VCaP (cell line): ENCODE measurements around the gene TMEM252.

Source experiments
- H3K27ac ChIP-seq: fragments of 450-650 bp; 2 replicates; pipeline ENCODE4 v1.5.1; 2017
- CTCF ChIP-seq: fragments of 450-650 bp; conservative IDR thresholded peaks from 2 replicates; pipeline ENCODE4 v1.5.1; 2017; ENCODE audit warnings: mild to moderate bottlenecking, moderate library complexity

The TMEM252 gene

GRCh38 chr9:68537616-68537880 lies 3.1 kb downstream of the TMEM252 start:
- TF ChIP-seq CTCF, result no peak
- H3K27ac ChIP-seq, result no peak overlapping the region

GRCh38 chr9:68536876-68537615 lies 3.6 kb downstream of the TMEM252 start:
- no peak for TF ChIP-seq CTCF
- H3K27ac ChIP-seq, result no peak overlapping the region

- no peak for TF ChIP-seq CTCF
- H3K27ac ChIP-seq, result no peak overlapping the region
Measured at GRCh38 chr9:68533678-68534077, 7.0 kb downstream of the TMEM252 start.

GRCh38 chr9:68532131-68532530 lies 8.6 kb downstream of the TMEM252 start:
- no peak for TF ChIP-seq CTCF

GRCh38 chr9:68530618-68531017 lies 10.1 kb downstream of the TMEM252 start:
- H3K27ac ChIP-seq, result no peak overlapping the region
- no peak for TF ChIP-seq CTCF

More at GRCh38 chr9:68532131-68532530, 8.6 kb downstream of the TMEM252 start:
- H3K27ac ChIP-seq, result no peak overlapping the region

GRCh38 chr9:68523367-68523936 lies 17.2 kb downstream of the TMEM252 start:
- no peak overlapping the region for H3K27ac ChIP-seq
- no peak for TF ChIP-seq CTCF

GRCh38 chr9:68522954-68523353 lies 17.7 kb downstream of the TMEM252 start:
- no peak for TF ChIP-seq CTCF
- no peak overlapping the region for H3K27ac ChIP-seq
